ENCODE measurements around the gene STAT4.

GRCh38 chr2:191031256-191031655 lies 119.5 kb downstream of the STAT4 start:
- no peak for TF ChIP-seq ESRRA (CRISPR knock-in tag; IDR thresholded peaks at IDR 0.05; ENCODE audit: borderline replicate concordance)
- no peak for TF ChIP-seq CTCF (IDR thresholded peaks at IDR 0.05)
- no peak for TF ChIP-seq TEAD4 (CRISPR knock-in tag; IDR thresholded peaks at IDR 0.05)
- no peak for TF ChIP-seq GRHL2 (CRISPR knock-in tag; IDR thresholded peaks at IDR 0.05; ENCODE audit: insufficient replicate concordance, severe bottlenecking)
- no peak for TF ChIP-seq USF1 (CRISPR knock-in tag; IDR thresholded peaks at IDR 0.05)
- TF ChIP-seq USF2 (CRISPR knock-in tag; IDR thresholded peaks at IDR 0.05) = no peak
- TF ChIP-seq PRDM15 (CRISPR knock-in tag; IDR thresholded peaks at IDR 0.05) = no peak
